Cerebellar nuclear complex (tissue), 1 donor: ENCODE results near the gene IFNGR2.

Experiments
- DNase-seq, 2 experiments: peaks; one replicate each; lab custom pipeline; 2025; lab: John Stamatoyannopoulos, UW

Gene IFNGR2

DNA sequence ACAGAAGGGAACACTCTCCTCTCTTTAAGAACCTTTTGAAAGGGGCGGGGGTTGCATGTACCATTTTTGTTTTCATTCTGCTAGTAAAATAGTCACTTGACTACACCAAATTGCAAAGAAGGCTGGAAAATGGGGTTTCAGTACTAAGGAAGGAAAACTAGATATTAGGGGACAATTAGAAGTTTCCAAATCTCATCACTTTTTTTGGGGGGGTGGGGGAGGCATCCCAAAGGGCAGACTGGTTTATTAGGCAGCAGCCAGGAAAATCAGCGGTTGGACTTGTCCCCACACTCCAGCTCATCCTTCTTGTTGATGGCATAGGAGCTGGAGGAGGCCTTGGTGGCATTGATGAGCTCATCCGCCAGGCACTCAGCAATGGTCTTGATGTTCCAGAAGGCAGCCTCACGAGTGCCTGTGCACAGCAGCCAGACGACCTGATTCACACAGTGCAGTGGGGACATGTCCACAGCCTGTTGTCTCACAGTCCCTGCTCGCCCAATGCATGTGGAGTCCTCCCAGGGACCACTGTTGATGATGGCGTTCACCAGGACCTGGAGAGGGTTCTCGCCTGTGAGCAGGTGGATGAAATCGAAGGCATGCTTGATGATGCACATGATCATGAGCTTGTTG is 78.2 kb downstream of the IFNGR2 start:
- DNase-seq, result no peak
